Mesenchymal stem cell (in vitro differentiated cells and primary cell): ENCODE results near the gene CERS1.

Experiments
- DNase-seq: peaks from one replicate; pipeline ENCODE4 v3.0.0-alpha.2; 2013
- H2AFZ ChIP-seq: one replicate; pipeline ENCODE4 v1.6.1; 2013; ENCODE audit warnings: low read depth, mild to moderate bottlenecking, control low read depth, inconsistent platforms, low read length, moderate library complexity
- H2AK5ac ChIP-seq: 2 replicates; pipeline ENCODE4 v1.6.1; 2013; ENCODE audit warnings: low read length, moderate library complexity, mild to moderate bottlenecking, inconsistent platforms; ENCODE audit not compliant: severe bottlenecking
- H2BK120ac ChIP-seq: one replicate; pipeline ENCODE4 v1.6.1; 2013; ENCODE audit warnings: low read depth, mild to moderate bottlenecking, inconsistent platforms, low read length, moderate library complexity
- H2BK12ac ChIP-seq, 2 experiments: one replicate each; pipeline ENCODE4 v1.6.1; 2013; ENCODE audit warnings: inconsistent platforms in 2 of 2, low read length in 2 of 2, mild to moderate bottlenecking in 2 of 2, moderate library complexity in 2 of 2, control low read depth in 1 of 2
- H2BK15ac ChIP-seq: one replicate; pipeline ENCODE4 v1.6.1; 2013; ENCODE audit warnings: mild to moderate bottlenecking, low read depth, inconsistent platforms; ENCODE audit not compliant: poor library complexity, severe bottlenecking
- H2BK5ac ChIP-seq: 2 replicates; pipeline ENCODE4 v1.6.1; 2013; ENCODE audit warnings: low read depth, mild to moderate bottlenecking, low read length, control low read depth, inconsistent platforms; ENCODE audit not compliant: poor library complexity, severe bottlenecking
- H3K14ac ChIP-seq, 2 experiments: one replicate each; pipeline ENCODE4 v1.6.1; 2013; ENCODE audit warnings: inconsistent platforms in 2 of 2, low read length in 2 of 2, control low read depth in 1 of 2, mild to moderate bottlenecking in 1 of 2, moderate library complexity in 1 of 2
- H3K18ac ChIP-seq, 2 experiments: one replicate each; pipeline ENCODE4 v1.6.1; 2013; ENCODE audit warnings: inconsistent platforms in 2 of 2, low read length in 2 of 2, control low read depth in 1 of 2, low read depth in 1 of 2, mild to moderate bottlenecking in 1 of 2
- H3K23ac ChIP-seq, 2 experiments: one replicate each; pipeline ENCODE4 v1.6.1; 2013; ENCODE audit warnings: inconsistent platforms in 2 of 2, low read length in 2 of 2, mild to moderate bottlenecking in 2 of 2, moderate library complexity in 2 of 2, control low read depth in 1 of 2
- H3K27ac ChIP-seq: 2 replicates; pipeline ENCODE4 v1.5.1; 2013; ENCODE audit warnings: mild to moderate bottlenecking, moderate library complexity, low read length, control low read depth, inconsistent platforms; ENCODE audit not compliant: poor library complexity, severe bottlenecking
- H3K27me3 ChIP-seq, 2 experiments: 2 replicates each; pipeline versions ENCODE4 v1.6.1 to v1.7.0; 2013; ENCODE audit warnings: low read length in 2 of 2, mild to moderate bottlenecking in 2 of 2, moderate library complexity in 2 of 2, control low read depth in 1 of 2, inconsistent platforms in 1 of 2; ENCODE audit not compliant: control insufficient read depth in 1 of 2, insufficient read depth in 1 of 2
- H3K36me3 ChIP-seq, 2 experiments: 2 replicates each; pipeline versions ENCODE4 v1.6.1 to v1.7.0; 2013; ENCODE audit warnings: low read length in 2 of 2, control low read depth in 1 of 2, inconsistent platforms in 1 of 2, low read depth in 1 of 2, mild to moderate bottlenecking in 1 of 2; ENCODE audit not compliant: insufficient read depth in 2 of 2, control insufficient read depth in 1 of 2
- H3K4ac ChIP-seq, 2 experiments: one replicate each; pipeline ENCODE4 v1.6.1; 2013; ENCODE audit warnings: inconsistent platforms in 2 of 2, low read length in 2 of 2, mild to moderate bottlenecking in 2 of 2, moderate library complexity in 2 of 2, control low read depth in 1 of 2, low read depth in 1 of 2
- H3K4me1 ChIP-seq: 2 replicates; pipeline ENCODE4 v1.6.1; 2013; ENCODE audit warnings: low read depth, low read length, control low read depth; ENCODE audit not compliant: control insufficient read depth, insufficient read depth
- H3K4me2 ChIP-seq: 2 replicates; pipeline ENCODE4 v1.6.1; 2013; ENCODE audit warnings: low read length, mild to moderate bottlenecking, inconsistent platforms; ENCODE audit not compliant: poor library complexity, severe bottlenecking
- H3K4me3 ChIP-seq, 2 experiments: 2 replicates each; pipeline versions ENCODE4 v1.5.1 to v1.7.0; 2013; ENCODE audit warnings: low read length in 2 of 2, mild to moderate bottlenecking in 2 of 2, control low read depth in 1 of 2, low read depth in 1 of 2; ENCODE audit not compliant: insufficient read depth in 1 of 2
- H3K79me1 ChIP-seq: replicated peaks from 2 replicates; pipeline ENCODE4 v1.6.1; 2013; ENCODE audit warnings: mild to moderate bottlenecking, control low read depth, low read length, inconsistent platforms; ENCODE audit not compliant: poor library complexity, severe bottlenecking
- H3K9ac ChIP-seq: 2 replicates; pipeline ENCODE4 v1.7.0; 2013; ENCODE audit warnings: mild to moderate bottlenecking, low read length, moderate library complexity
- H3K9me3 ChIP-seq: 2 replicates; pipeline ENCODE4 v1.7.0; 2013; ENCODE audit warnings: mild to moderate bottlenecking, low read length; ENCODE audit not compliant: control insufficient read depth
- H4K8ac ChIP-seq: one replicate; pipeline ENCODE4 v1.6.1; 2013; ENCODE audit warnings: inconsistent platforms, mild to moderate bottlenecking, low read length, moderate library complexity
- H4K91ac ChIP-seq: one replicate; pipeline ENCODE4 v1.6.1; 2013; ENCODE audit warnings: mild to moderate bottlenecking, low read length, inconsistent platforms
- WGBS: methylation state at CpG from one replicate; pipeline ENCODE4 v1.1.7; 2013; ENCODE audit warnings: mixed read lengths; 5-methylcytosine and 5-hydroxymethylcytosine counted together

The CERS1 gene

GRCh38 chr19:18841400-18841799 is 54.6 kb downstream of the CERS1 start:
- 94% methylated on average over 15 of the region's 15 CpGs for WGBS
- no peak overlapping the region for H3K9ac ChIP-seq

GRCh38 chr19:18840288-18841267 is 55.4 kb downstream of the CERS1 start:
- 92% methylated on average over 26 of the region's 26 CpGs for WGBS
- no peak overlapping the region for H3K4me3 ChIP-seq
- H2BK5ac ChIP-seq = no peak overlapping the region
- H2BK15ac ChIP-seq = no peak overlapping the region
- no peak overlapping the region for H4K8ac ChIP-seq
- no peak overlapping the region for H3K4ac ChIP-seq
- peaks cover 47% of the 10 kb centered on the region for H3K4me1 ChIP-seq
- no peak overlapping the region for H2AK5ac ChIP-seq
- H2BK120ac ChIP-seq = no peak overlapping the region
- no peak for DNase-seq
- H3K27me3 ChIP-seq = no peaks in the 10 kb centered on the region
- H3K18ac ChIP-seq = no peak overlapping the region
- peaks cover 5% of the 10 kb centered on the region for H3K79me1 ChIP-seq
- H2AFZ ChIP-seq = no peak overlapping the region
- H2BK12ac ChIP-seq = no peak overlapping the region
- no peak overlapping the region for H3K27ac ChIP-seq
- H3K9me3 ChIP-seq = no peaks in the 10 kb centered on the region
- H3K4me2 ChIP-seq = no peak overlapping the region
- no peak overlapping the region for H3K14ac ChIP-seq
- peak overlapping the region in 1 of 2 experiments; percentile 14 for H3K23ac ChIP-seq
- peak overlapping the region; percentile 10 for H4K91ac ChIP-seq
- peaks cover 16 to 27% of the 10 kb centered on the region in 2 experiments for H3K36me3 ChIP-seq
- H3K9ac ChIP-seq = peak overlapping the region; percentile 36

More at GRCh38 chr19:18841400-18841799, 54.6 kb downstream of the CERS1 start:
- Histone ChIP-seq H3K18ac (no peak overlapping the region), H4K91ac (peak overlapping the region; percentile 25), H3K36me3 (peaks cover 18 to 34% of the 10 kb centered on the region in 2 experiments), H4K8ac (no peak overlapping the region), H3K27ac (no peak overlapping the region), H2BK5ac (no peak overlapping the region), H3K4me1 (peaks cover 47% of the 10 kb centered on the region), H3K4me3 (no peak overlapping the region), H2AK5ac (no peak overlapping the region), H2BK12ac (no peak overlapping the region), H3K4me2 (no peak overlapping the region), H3K79me1 (peaks cover 8% of the 10 kb centered on the region), H2BK120ac (no peak overlapping the region), H3K14ac (no peak overlapping the region), H2AFZ (no peak overlapping the region), H3K9me3 (no peaks in the 10 kb centered on the region), H3K4ac (no peak overlapping the region), H3K23ac (no peak overlapping the region), H3K27me3 (no peaks in the 10 kb centered on the region), H2BK15ac (no peak overlapping the region)
- no peak for DNase-seq

- 82% methylated on average over 14 of the region's 15 CpGs for WGBS
Measured at GRCh38 chr19:18839465-18840287, 56.3 kb downstream of the CERS1 start.

GRCh38 chr19:18834644-18834984 is 61.3 kb downstream of the CERS1 start:
- Histone ChIP-seq H3K36me3 (peaks cover 20 to 21% of the 10 kb centered on the region in 2 experiments), H2BK15ac (no peak overlapping the region), H2BK12ac (no peak overlapping the region), H2BK5ac (no peak overlapping the region), H3K4ac (no peak overlapping the region), H3K4me3 (peak overlapping the region in 1 of 2 experiments; percentile 92), H3K18ac (no peak overlapping the region), H4K8ac (no peak overlapping the region), H3K27ac (no peak overlapping the region), H3K9ac (peak overlapping the region; percentile 95), H3K23ac (no peak overlapping the region), H3K14ac (no peak overlapping the region), H3K4me1 (peaks cover 21% of the 10 kb centered on the region), H3K9me3 (no peaks in the 10 kb centered on the region), H3K4me2 (peak overlapping the region; percentile 92), H2BK120ac (no peak overlapping the region), H2AFZ (no peak overlapping the region), H3K79me1 (peaks cover 3% of the 10 kb centered on the region), H2AK5ac (no peak overlapping the region), H3K27me3 (no peaks in the 10 kb centered on the region), H4K91ac (no peak overlapping the region)
- no peak for DNase-seq
- 89% methylated on average over 4 of the region's 4 CpGs for WGBS

More at GRCh38 chr19:18839465-18840287, 56.3 kb downstream of the CERS1 start:
- peaks cover 21 to 25% of the 10 kb centered on the region in 2 experiments for H3K36me3 ChIP-seq
- H2BK15ac ChIP-seq = no peak overlapping the region
- no peaks in the 10 kb centered on the region for H3K9me3 ChIP-seq
- no peak overlapping the region for H4K91ac ChIP-seq
- H3K4ac ChIP-seq = no peak overlapping the region
- H3K9ac ChIP-seq = peak overlapping the region; percentile 36
- DNase-seq = peak; percentile 43
- no peak overlapping the region for H2BK5ac ChIP-seq
- peak overlapping the region in 1 of 2 experiments; percentile 58 for H2BK12ac ChIP-seq
- no peak overlapping the region for H3K18ac ChIP-seq
- H4K8ac ChIP-seq = no peak overlapping the region
- no peak overlapping the region for H3K27ac ChIP-seq
- no peak overlapping the region for H3K14ac ChIP-seq
- no peak overlapping the region for H3K4me3 ChIP-seq
- H3K23ac ChIP-seq = peak overlapping the region in 1 of 2 experiments; percentile 14
- H2BK120ac ChIP-seq = no peak overlapping the region
- H3K27me3 ChIP-seq = no peaks in the 10 kb centered on the region
- peak overlapping the region; percentile 5 for H3K4me2 ChIP-seq
- H2AK5ac ChIP-seq = no peak overlapping the region
- peaks cover 5% of the 10 kb centered on the region for H3K79me1 ChIP-seq
- peaks cover 41% of the 10 kb centered on the region for H3K4me1 ChIP-seq
- H2AFZ ChIP-seq = no peak overlapping the region
